Measurements from ENCODE around the gene KRT83.

KRT83 gene

DNA sequence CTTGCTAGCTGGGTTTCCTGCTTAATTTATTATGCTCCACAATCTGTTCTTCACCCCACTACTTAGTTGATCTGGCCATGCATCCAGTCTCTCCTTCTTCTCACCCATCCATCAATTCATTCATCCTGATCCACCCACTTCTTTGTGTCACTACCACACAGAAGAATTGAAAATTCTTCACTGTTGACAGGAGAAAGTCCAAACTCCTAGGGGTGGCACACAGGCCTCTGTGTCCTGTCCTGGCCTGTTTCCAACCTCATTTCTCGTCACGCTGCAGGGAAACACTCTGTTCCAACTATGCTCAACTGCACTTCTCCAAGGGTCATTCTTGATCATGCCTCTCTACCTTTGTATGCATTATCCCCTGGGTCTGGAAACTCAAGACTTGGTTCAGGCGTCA, 10.6 kb upstream of the KRT83 start:
- Histone ChIP-seq H3K27me3 (ENCODE audit: control insufficient read depth in 1 of 2, insufficient read depth in 2 of 2, low read length in 2 of 2) (peaks cover 0 to 5% of the 10 kb centered on the region in 2 donors), H3K27ac (ENCODE audit: low read length) (no peak overlapping the region), H3K4me3 (ENCODE audit: low read length in 2 of 2) (no peak overlapping the region), H3K4me1 (ENCODE audit: control insufficient read depth, insufficient read depth, low read length) (no peaks in the 10 kb centered on the region), H3K36me3 (ENCODE audit: control insufficient read depth in 2 of 2, insufficient read depth in 2 of 2, low read length in 2 of 2) (no peaks in the 10 kb centered on the region), H3K9me3 (ENCODE audit: control insufficient read depth in 2 of 2, low read length in 2 of 2) (peaks cover 0 to 9% of the 10 kb centered on the region in 2 donors), H3K9ac (ENCODE audit: low read length in 2 of 2) (no peak overlapping the region)

DNA sequence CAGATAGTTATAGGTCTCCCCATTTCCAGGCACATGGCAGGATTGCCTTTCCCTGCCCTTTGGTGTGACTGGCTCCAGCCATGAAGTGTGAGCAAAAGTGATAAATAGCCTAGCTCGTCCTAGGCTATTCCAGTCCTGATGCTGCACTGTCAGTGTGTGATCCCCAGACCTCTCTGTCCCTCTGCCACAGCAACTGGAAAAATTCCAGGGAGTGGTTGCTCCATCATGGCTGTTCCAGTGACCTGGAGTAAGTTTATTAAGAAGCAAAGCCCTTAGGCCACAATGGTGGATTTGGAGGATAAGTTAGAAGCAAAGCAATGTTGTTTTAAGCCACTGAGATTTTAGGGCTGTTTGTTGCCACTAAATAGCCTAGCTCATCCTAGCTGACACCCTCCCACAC, 9.8 kb upstream of the KRT83 start:
- Histone ChIP-seq H3K9ac (ENCODE audit: low read length in 2 of 2) (no peak overlapping the region), H3K4me3 (ENCODE audit: low read length in 2 of 2) (no peak overlapping the region), H3K4me1 (ENCODE audit: control insufficient read depth, insufficient read depth, low read length) (no peaks in the 10 kb centered on the region), H3K9me3 (ENCODE audit: control insufficient read depth in 2 of 2, low read length in 2 of 2) (peaks cover 0 to 5% of the 10 kb centered on the region in 2 donors), H3K36me3 (ENCODE audit: control insufficient read depth in 2 of 2, insufficient read depth in 2 of 2, low read length in 2 of 2) (no peaks in the 10 kb centered on the region), H3K27ac (ENCODE audit: low read length) (no peak overlapping the region), H3K27me3 (ENCODE audit: control insufficient read depth in 1 of 2, insufficient read depth in 2 of 2, low read length in 2 of 2) (peaks cover 0 to 5% of the 10 kb centered on the region in 2 donors)

DNA sequence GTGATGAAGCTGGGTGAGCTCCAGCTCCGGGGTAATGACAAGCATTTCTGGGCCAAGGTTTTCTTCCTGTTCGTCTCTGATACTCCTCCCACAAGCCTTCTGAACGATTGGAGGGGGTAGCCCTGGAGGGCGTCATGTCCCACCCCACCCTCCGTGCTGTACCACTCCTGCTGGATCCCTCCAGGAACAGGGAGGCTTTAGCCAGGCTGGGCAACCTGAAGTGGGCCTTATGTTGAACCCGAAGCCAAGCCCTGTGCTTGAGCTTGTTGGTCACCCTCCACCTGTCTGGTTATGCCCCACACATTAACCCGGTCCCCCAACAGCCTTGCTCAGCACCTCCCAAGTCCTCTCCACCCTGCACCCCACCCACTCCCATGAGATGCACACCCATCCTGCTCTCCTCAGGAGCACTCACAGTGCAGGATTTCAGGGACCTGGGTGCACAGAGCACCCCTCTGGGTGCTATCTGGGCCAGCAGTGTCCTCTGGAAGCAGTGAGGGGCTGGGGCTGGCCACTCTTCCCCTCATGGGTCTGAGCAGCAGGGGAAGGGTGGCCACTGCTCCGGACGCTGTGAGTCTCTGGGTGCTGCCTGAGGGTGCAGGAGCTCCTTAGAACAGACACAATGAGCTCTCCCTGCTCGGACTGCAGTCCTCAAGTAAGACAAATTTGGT, 6.8 kb upstream of the KRT83 start:
- H3K9me3 ChIP-seq (ENCODE audit: control insufficient read depth in 2 of 2, low read length in 2 of 2), result no peaks in the 10 kb centered on the region
- H3K9ac ChIP-seq (ENCODE audit: low read length in 2 of 2), result no peak overlapping the region
- H3K27ac ChIP-seq (ENCODE audit: low read length), result no peak overlapping the region
- no peaks in the 10 kb centered on the region for H3K4me1 ChIP-seq (ENCODE audit: control insufficient read depth, insufficient read depth, low read length)
- no peak overlapping the region for H3K4me3 ChIP-seq (ENCODE audit: low read length in 2 of 2)
- H3K36me3 ChIP-seq (ENCODE audit: control insufficient read depth in 2 of 2, insufficient read depth in 2 of 2, low read length in 2 of 2), result no peaks in the 10 kb centered on the region
- H3K27me3 ChIP-seq (ENCODE audit: control insufficient read depth in 1 of 2, insufficient read depth in 2 of 2, low read length in 2 of 2), result peaks cover 0 to 5% of the 10 kb centered on the region in 2 donors

DNA sequence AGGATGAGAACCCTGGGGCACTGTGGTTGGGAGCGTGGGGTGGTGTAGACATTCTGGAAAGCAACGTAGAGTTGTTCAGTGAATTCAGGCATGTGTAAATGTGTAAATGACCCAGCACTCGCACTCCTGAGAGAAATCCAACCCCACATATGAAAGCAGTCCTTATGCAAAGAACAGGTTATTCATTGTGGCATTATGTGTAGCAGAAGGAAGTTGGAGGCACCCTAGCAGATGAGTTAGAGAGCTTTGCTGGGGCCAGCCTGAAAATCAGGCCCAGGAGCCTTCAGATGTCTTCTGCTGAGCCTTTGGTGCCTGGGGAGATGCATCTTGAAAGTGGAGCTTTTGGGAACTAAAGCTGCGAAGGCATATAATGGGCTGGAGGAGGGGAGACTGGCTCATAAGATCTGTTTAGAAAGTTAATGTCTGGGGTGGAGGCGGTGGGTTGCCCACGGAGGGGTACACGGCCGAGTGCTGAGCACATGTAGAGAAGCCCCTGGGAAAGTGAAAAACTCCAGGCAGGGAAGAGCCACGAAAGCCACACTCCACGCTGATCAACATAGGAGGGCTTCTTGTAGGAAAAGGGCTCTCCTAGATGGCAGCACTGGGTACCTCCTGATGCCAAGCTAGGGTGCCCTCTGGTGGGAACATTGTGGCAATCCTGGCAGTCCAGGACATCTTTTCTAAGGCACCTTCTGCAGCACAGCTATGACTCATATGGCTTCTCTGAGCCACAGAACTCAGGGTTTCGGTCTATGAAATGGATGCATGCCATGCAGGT, 6.0 kb upstream of the KRT83 start:
- no peak overlapping the region for H3K4me3 ChIP-seq (ENCODE audit: low read length in 2 of 2)
- no peaks in the 10 kb centered on the region for H3K4me1 ChIP-seq (ENCODE audit: control insufficient read depth, insufficient read depth, low read length)
- H3K27me3 ChIP-seq (ENCODE audit: control insufficient read depth in 1 of 2, insufficient read depth in 2 of 2, low read length in 2 of 2), result peaks cover 0 to 5% of the 10 kb centered on the region in 2 donors
- H3K9ac ChIP-seq (ENCODE audit: low read length in 2 of 2), result no peak overlapping the region
- no peaks in the 10 kb centered on the region for H3K36me3 ChIP-seq (ENCODE audit: control insufficient read depth in 2 of 2, insufficient read depth in 2 of 2, low read length in 2 of 2)
- H3K9me3 ChIP-seq (ENCODE audit: control insufficient read depth in 2 of 2, low read length in 2 of 2), result no peaks in the 10 kb centered on the region
- H3K27ac ChIP-seq (ENCODE audit: low read length), result no peak overlapping the region

DNA sequence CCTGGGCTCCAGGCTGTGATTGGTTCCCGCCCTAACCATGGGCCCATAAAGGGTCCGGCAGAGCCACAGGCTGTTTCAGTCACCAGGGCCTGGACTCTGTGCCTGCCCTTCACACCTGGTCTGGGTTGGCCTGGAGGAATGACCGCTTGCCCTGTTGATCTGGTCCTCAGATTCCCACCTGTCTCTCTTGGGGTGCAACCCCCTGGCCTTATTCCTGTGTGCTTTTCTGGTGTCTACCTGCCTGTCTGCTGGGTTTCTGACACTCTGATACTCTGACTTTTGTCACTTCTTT, 2.9 kb upstream of the KRT83 start:
- Histone ChIP-seq H3K9me3 (ENCODE audit: control insufficient read depth in 2 of 2, low read length in 2 of 2) (no peaks in the 10 kb centered on the region), H3K4me1 (ENCODE audit: control insufficient read depth, insufficient read depth, low read length) (no peaks in the 10 kb centered on the region), H3K9ac (ENCODE audit: low read length in 2 of 2) (no peak overlapping the region), H3K27ac (ENCODE audit: low read length) (no peak overlapping the region), H3K4me3 (ENCODE audit: low read length in 2 of 2) (no peak overlapping the region), H3K27me3 (ENCODE audit: control insufficient read depth in 1 of 2, insufficient read depth in 2 of 2, low read length in 2 of 2) (peaks cover 2 to 8% of the 10 kb centered on the region in 2 donors), H3K36me3 (ENCODE audit: control insufficient read depth in 2 of 2, insufficient read depth in 2 of 2, low read length in 2 of 2) (no peaks in the 10 kb centered on the region)

DNA sequence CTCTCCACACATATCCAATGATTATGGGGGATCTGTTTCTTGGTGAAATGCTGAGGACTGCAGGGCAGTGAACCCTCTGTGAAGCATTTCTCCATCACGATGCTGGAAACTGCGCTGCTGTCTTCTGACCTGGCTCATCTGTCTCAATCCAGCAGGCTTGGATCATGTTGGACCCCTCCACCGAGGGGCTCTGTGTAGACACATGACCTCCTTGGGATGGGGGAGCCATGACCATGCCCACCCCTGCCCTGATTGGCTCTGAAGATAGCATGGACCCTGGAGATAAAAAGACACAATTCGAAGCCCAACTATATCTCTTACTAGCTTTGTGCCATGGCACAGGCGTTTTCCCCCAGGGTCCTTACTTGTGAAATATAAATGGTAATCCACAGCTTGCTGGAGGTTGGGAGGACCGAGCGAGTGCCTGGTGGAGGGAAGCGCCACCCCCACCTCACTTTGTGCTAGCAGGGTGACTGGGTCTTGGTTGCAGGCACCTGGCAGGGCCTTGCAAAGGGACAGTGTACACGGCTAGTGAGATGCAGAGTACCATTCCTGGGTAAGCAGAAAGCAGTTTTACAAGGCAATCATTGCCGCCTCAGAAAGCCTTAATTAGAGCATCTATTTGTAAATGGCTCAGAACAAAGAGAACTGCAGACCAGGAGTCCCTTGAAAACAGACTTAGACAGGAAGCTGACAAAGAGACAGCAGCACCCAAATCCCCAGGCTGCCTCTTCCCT, 2.4 kb upstream of the KRT83 start:
- Histone ChIP-seq H3K9me3 (ENCODE audit: control insufficient read depth in 2 of 2, low read length in 2 of 2) (no peaks in the 10 kb centered on the region), H3K27me3 (ENCODE audit: control insufficient read depth in 1 of 2, insufficient read depth in 2 of 2, low read length in 2 of 2) (peaks cover 2 to 8% of the 10 kb centered on the region in 2 donors)

DNA sequence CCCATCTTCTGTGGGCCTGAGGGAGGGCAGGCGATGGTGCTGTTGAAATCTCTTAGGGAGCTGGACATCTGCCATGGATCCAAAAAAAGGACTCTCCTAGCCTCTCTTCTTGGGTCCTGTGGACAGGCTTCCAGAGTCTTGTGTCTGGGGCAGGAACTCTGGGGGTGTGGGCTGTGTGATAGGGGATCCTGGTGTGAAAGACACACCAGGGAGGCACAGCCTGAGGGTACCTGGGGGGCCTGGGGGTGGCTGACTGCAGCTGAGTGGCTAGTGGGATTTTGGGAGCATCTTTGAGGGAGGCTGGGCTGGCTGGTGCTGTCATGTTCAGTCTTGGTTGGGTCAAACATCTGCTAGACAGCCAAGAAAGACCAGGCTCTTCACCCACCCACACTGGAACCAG, 1.8 kb upstream of the KRT83 start:
- no peaks in the 10 kb centered on the region for H3K9me3 ChIP-seq (ENCODE audit: control insufficient read depth in 2 of 2, low read length in 2 of 2)
- H3K27me3 ChIP-seq (ENCODE audit: control insufficient read depth in 1 of 2, insufficient read depth in 2 of 2, low read length in 2 of 2), result peaks cover 3 to 8% of the 10 kb centered on the region in 2 donors
- no peak overlapping the region for H3K9ac ChIP-seq (ENCODE audit: low read length in 2 of 2)
- H3K36me3 ChIP-seq (ENCODE audit: control insufficient read depth in 2 of 2, insufficient read depth in 2 of 2, low read length in 2 of 2), result no peaks in the 10 kb centered on the region
- no peak overlapping the region for H3K4me3 ChIP-seq (ENCODE audit: low read length in 2 of 2)
- H3K27ac ChIP-seq (ENCODE audit: low read length), result no peak overlapping the region
- H3K4me1 ChIP-seq (ENCODE audit: control insufficient read depth, insufficient read depth, low read length), result no peaks in the 10 kb centered on the region

More for the DNA sequence above, 2.4 kb upstream of the KRT83 start:
- no peaks in the 10 kb centered on the region for H3K36me3 ChIP-seq (ENCODE audit: control insufficient read depth in 2 of 2, insufficient read depth in 2 of 2, low read length in 2 of 2)
- no peak overlapping the region for H3K9ac ChIP-seq (ENCODE audit: low read length in 2 of 2)
- no peaks in the 10 kb centered on the region for H3K4me1 ChIP-seq (ENCODE audit: control insufficient read depth, insufficient read depth, low read length)
- no peak overlapping the region for H3K27ac ChIP-seq (ENCODE audit: low read length)
- no peak overlapping the region for H3K4me3 ChIP-seq (ENCODE audit: low read length in 2 of 2)

DNA sequence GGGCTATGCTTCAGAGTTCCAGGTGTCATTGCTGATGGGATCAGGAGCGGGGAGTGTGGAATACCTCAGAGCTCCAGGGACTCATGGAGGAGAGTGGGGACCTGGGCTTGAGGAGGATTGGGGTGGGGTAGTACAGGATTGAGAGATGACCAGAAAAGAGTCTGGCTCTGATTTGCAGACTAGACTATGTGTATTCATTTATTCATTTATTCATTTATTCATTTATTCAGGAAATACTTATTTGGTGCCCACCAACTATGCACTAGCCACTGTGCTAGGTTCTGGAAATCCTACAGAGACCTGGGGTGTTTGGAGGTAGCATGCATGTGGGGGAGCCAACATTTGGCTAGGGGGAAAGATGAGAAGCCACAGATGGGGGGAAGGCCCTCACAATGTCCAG, 871 bp upstream of the KRT83 start:
- no peaks in the 10 kb centered on the region for H3K9me3 ChIP-seq (ENCODE audit: control insufficient read depth in 2 of 2, low read length in 2 of 2)
- no peaks in the 10 kb centered on the region for H3K4me1 ChIP-seq (ENCODE audit: control insufficient read depth, insufficient read depth, low read length)
- H3K4me3 ChIP-seq (ENCODE audit: low read length in 2 of 2), result no peak overlapping the region
- peaks cover 5 to 8% of the 10 kb centered on the region in 2 donors for H3K27me3 ChIP-seq (ENCODE audit: control insufficient read depth in 1 of 2, insufficient read depth in 2 of 2, low read length in 2 of 2)
- H3K9ac ChIP-seq (ENCODE audit: low read length in 2 of 2), result no peak overlapping the region
- no peak overlapping the region for H3K27ac ChIP-seq (ENCODE audit: low read length)
- H3K36me3 ChIP-seq (ENCODE audit: control insufficient read depth in 2 of 2, insufficient read depth in 2 of 2, low read length in 2 of 2), result no peaks in the 10 kb centered on the region

DNA sequence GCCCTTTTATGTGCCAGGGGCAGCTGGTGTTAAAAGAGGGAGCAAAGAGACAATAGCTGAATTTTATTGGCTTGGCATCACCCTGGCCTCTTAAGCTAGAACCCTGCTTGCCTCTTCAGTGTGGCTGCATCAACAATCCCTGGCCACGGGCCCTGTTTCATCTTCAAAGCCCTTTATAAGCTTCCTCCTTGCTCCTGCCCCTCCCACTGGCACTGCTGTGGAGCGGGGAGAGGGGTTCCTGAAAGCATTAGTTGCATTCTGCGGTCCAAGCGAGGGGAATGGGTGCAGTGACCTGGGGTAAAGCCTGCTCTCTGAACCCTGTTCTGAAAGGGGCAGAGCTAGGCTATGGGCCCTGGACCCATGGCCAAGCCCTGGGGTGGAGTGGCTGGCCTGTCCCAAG, 220 bp upstream of the KRT83 start:
- Histone ChIP-seq H3K36me3 (ENCODE audit: control insufficient read depth in 2 of 2, insufficient read depth in 2 of 2, low read length in 2 of 2) (no peaks in the 10 kb centered on the region), H3K9ac (ENCODE audit: low read length in 2 of 2) (no peak overlapping the region), H3K27me3 (ENCODE audit: control insufficient read depth in 1 of 2, insufficient read depth in 2 of 2, low read length in 2 of 2) (peaks cover 5 to 8% of the 10 kb centered on the region in 2 donors), H3K4me3 (ENCODE audit: low read length in 2 of 2) (no peak overlapping the region), H3K4me1 (ENCODE audit: control insufficient read depth, insufficient read depth, low read length) (no peaks in the 10 kb centered on the region), H3K9me3 (ENCODE audit: control insufficient read depth in 2 of 2, low read length in 2 of 2) (no peaks in the 10 kb centered on the region), H3K27ac (ENCODE audit: low read length) (no peak overlapping the region)

DNA sequence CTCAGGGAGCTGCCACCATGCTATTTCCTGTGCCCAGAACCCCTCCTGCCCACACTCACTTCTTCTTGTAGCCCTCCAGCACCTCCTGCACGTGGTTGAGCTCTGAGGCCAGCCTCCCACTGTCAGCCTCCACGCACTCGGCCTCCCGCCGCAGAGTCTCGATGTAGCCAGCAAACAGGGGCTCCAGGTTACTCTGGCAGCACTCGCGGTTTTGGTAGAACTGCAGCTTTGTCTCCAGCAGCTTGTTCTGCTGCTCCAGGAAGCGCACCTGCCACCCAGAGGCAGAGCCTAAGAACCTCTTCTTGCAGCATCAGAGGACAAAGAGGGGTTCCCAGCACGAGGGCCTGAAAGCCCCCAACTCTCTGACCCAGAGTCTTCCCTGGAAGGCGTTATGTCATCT, 2.1 kb downstream of the KRT83 start:
- Histone ChIP-seq H3K27ac (ENCODE audit: low read length) (no peak overlapping the region), H3K4me1 (ENCODE audit: control insufficient read depth, insufficient read depth, low read length) (no peaks in the 10 kb centered on the region), H3K36me3 (ENCODE audit: control insufficient read depth in 2 of 2, insufficient read depth in 2 of 2, low read length in 2 of 2) (no peaks in the 10 kb centered on the region), H3K4me3 (ENCODE audit: low read length in 2 of 2) (no peak overlapping the region), H3K27me3 (ENCODE audit: control insufficient read depth in 1 of 2, insufficient read depth in 2 of 2, low read length in 2 of 2) (peaks cover 5 to 8% of the 10 kb centered on the region in 2 donors), H3K9ac (ENCODE audit: low read length in 2 of 2) (no peak overlapping the region), H3K9me3 (ENCODE audit: control insufficient read depth in 2 of 2, low read length in 2 of 2) (no peaks in the 10 kb centered on the region)

Measured in stomach smooth muscle (tissue), 2 donors.